IMR-90 (cell line): ENCODE data around the gene AMER2. TPM values are rescaled to one million over a fixed set of nuclear protein-coding genes. Genes with fewer than 3 reads are reported as not detected.

ENCODE experiments used
- ATAC-seq: fragments of 200-7000 bp; cut with Tn5 transposase; 2 replicates; pipeline ENCODE4 v1.9.1; 2020; ENCODE audit warnings: low read depth, mild to moderate bottlenecking, moderate library complexity
- BruUV-seq: library from RNA; stranded (reverse); fragments of 400-500 nt; replicated peaks from 2 replicates; lab custom pipeline; 2021; lab: Mats Ljungman, UMichigan
- CTCF ChIA-PET: fragments of 300-600 bp; formaldehyde crosslinking; extraction: SDS; loops from one replicate; lab custom pipeline; 2021; ENCODE audit warnings: antibody characterized with exemption; lab: Yijun Ruan, JAX
- POLR2A ChIA-PET: fragments of 300-600 bp; sonication (Branson Sonifier 250); formaldehyde crosslinking; loops from one replicate; lab custom pipeline; 2022; ENCODE audit warnings: antibody characterized with exemption; ENCODE audit not compliant: unreplicated experiment; lab: Charles Lee
- DNase-seq: peaks from one replicate; pipeline ENCODE4 v3.0.0; 2013
- H2AFZ ChIP-seq: replicated peaks from 2 replicates; pipeline ENCODE3; 2013; ENCODE audit warnings: low read length, mild to moderate bottlenecking; ENCODE audit not compliant: poor library complexity
- H2AK5ac ChIP-seq: 2 replicates; pipeline ENCODE4 v1.6.1; 2013; ENCODE audit warnings: low read depth, low read length, inconsistent platforms
- H2AK9ac ChIP-seq: replicated peaks from 2 replicates; pipeline ENCODE3; 2013; ENCODE audit warnings: mild to moderate bottlenecking, low read depth, low read length, moderate library complexity; ENCODE audit not compliant: poor library complexity
- H2BK120ac ChIP-seq: 2 replicates; pipeline ENCODE4 v1.6.1; 2013; ENCODE audit warnings: low read depth, low read length, inconsistent platforms
- H2BK15ac ChIP-seq: 3 replicates; pipeline ENCODE4 v1.6.1; 2013; ENCODE audit warnings: low read depth, low read length, inconsistent platforms
- H2BK20ac ChIP-seq: 2 replicates; pipeline ENCODE4 v1.6.1; 2013; ENCODE audit warnings: low read depth, mild to moderate bottlenecking, inconsistent platforms, low read length, moderate library complexity
- H2BK5ac ChIP-seq: 2 replicates; pipeline ENCODE4 v1.6.1; 2013; ENCODE audit warnings: mild to moderate bottlenecking, low read depth, low read length, inconsistent platforms; ENCODE audit not compliant: poor library complexity, severe bottlenecking
- H3K14ac ChIP-seq: replicated peaks from 2 replicates; pipeline ENCODE4 v1.6.1; 2013; ENCODE audit warnings: low read depth, low read length, inconsistent platforms
- H3K18ac ChIP-seq: 2 replicates; pipeline ENCODE4 v1.6.1; 2013; ENCODE audit warnings: low read depth, low read length, control low read depth
- H3K23ac ChIP-seq: 2 replicates; pipeline ENCODE4 v1.6.1; 2013; ENCODE audit warnings: low read depth, low read length, inconsistent platforms
- H3K27ac ChIP-seq: 2 replicates; pipeline ENCODE4 v1.5.1; 2013; ENCODE audit warnings: mild to moderate bottlenecking, control low read depth, low read length; ENCODE audit not compliant: insufficient read depth
- H3K27me3 ChIP-seq: 2 replicates; pipeline ENCODE4 v1.6.1; 2013; ENCODE audit warnings: low read length; ENCODE audit not compliant: control insufficient read depth, insufficient read depth
- H3K36me3 ChIP-seq: 2 replicates; pipeline ENCODE4 v1.6.1; 2013; ENCODE audit warnings: low read length, mixed read lengths; ENCODE audit not compliant: control insufficient read depth, insufficient read depth
- H3K4ac ChIP-seq: 2 replicates; pipeline ENCODE4 v1.6.1; 2013; ENCODE audit warnings: low read depth, low read length, inconsistent platforms
- H3K4me1 ChIP-seq: 2 replicates; pipeline ENCODE4 v1.6.1; 2013; ENCODE audit warnings: low read length, mixed read lengths; ENCODE audit not compliant: control insufficient read depth, insufficient read depth
- H3K4me2 ChIP-seq: 2 replicates; pipeline ENCODE4 v1.6.1; 2013; ENCODE audit warnings: low read depth, mild to moderate bottlenecking, control low read depth, low read length, moderate library complexity
- H3K4me3 ChIP-seq: 2 replicates; pipeline ENCODE4 v1.5.1; 2013; ENCODE audit warnings: low read depth, mild to moderate bottlenecking, control low read depth, low read length, moderate library complexity; ENCODE audit not compliant: insufficient read depth
- H3K56ac ChIP-seq: 2 replicates; pipeline ENCODE4 v1.6.1; 2013; ENCODE audit warnings: low read length, inconsistent platforms; ENCODE audit not compliant: insufficient read depth; ENCODE audit errors: extremely low read depth
- H3K79me1 ChIP-seq, 2 experiments: 2 replicates each; pipeline ENCODE4 v1.6.1; 2013; ENCODE audit warnings: low read length in 2 of 2, inconsistent platforms in 1 of 2, low read depth in 1 of 2
- H3K9ac ChIP-seq: 2 replicates; pipeline ENCODE4 v1.6.1; 2013; ENCODE audit warnings: low read depth, low read length, control low read depth
- H3K9me1 ChIP-seq: 2 replicates; pipeline ENCODE4 v1.6.1; 2013; ENCODE audit warnings: low read length, inconsistent platforms; ENCODE audit not compliant: insufficient read depth
- H3K9me3 ChIP-seq: 2 replicates; pipeline ENCODE4 v1.6.1; 2013; ENCODE audit warnings: low read length; ENCODE audit not compliant: control insufficient read depth, insufficient read depth
- H4K20me1 ChIP-seq: 2 replicates; pipeline ENCODE4 v1.6.1; 2013; ENCODE audit warnings: low read length, inconsistent platforms; ENCODE audit not compliant: insufficient read depth
- H4K5ac ChIP-seq: 2 replicates; pipeline ENCODE4 v1.6.1; 2013; ENCODE audit warnings: mild to moderate bottlenecking, low read depth, low read length, control low read depth
- H4K8ac ChIP-seq, 2 experiments: 2 replicates each; pipeline ENCODE4 v1.6.1; 2013; ENCODE audit warnings: low read depth in 2 of 2, low read length in 2 of 2, control low read depth in 1 of 2, inconsistent platforms in 1 of 2
- H4K91ac ChIP-seq: 2 replicates; pipeline ENCODE4 v1.6.1; 2013; ENCODE audit warnings: low read depth, low read length, inconsistent platforms; ENCODE audit not compliant: insufficient read depth
- BHLHE40 ChIP-seq: fragments of 150-350 bp; IDR thresholded peaks from 2 replicates; pipeline ENCODE4 v1.6.1; 2016; ENCODE audit warnings: mild to moderate bottlenecking, low read depth, low read length
- CEBPB ChIP-seq: IDR thresholded peaks from 2 replicates; pipeline ENCODE4 v1.6.1; 2012; ENCODE audit warnings: low read depth, low read length, improper control_type of control experiment
- CHD1 ChIP-seq: IDR thresholded peaks from 2 replicates; pipeline ENCODE4 v1.6.1; 2012; ENCODE audit warnings: low read depth, low read length, improper control_type of control experiment
- CTCF ChIP-seq: conservative IDR thresholded peaks from 2 replicates; pipeline ENCODE4 v1.5.1; 2012; ENCODE audit warnings: mild to moderate bottlenecking, low read depth, low read length, improper control_type of control experiment
- ELK1 ChIP-seq: fragments of 150-350 bp; IDR thresholded peaks from 2 replicates; pipeline ENCODE4 v1.6.1; 2016; ENCODE audit warnings: low read depth, mild to moderate bottlenecking, low read length, moderate library complexity, borderline replicate concordance
- FOS ChIP-seq: fragments of 150-350 bp; IDR thresholded peaks from 2 replicates; pipeline ENCODE4 v1.6.1; 2016; ENCODE audit warnings: low read depth, low read length
- MAFK ChIP-seq: IDR thresholded peaks from 2 replicates; pipeline ENCODE4 v1.6.1; 2012; ENCODE audit warnings: low read depth, low read length, improper control_type of control experiment
- MAZ ChIP-seq: IDR thresholded peaks from 2 replicates; pipeline ENCODE4 v1.6.1; 2012; ENCODE audit warnings: low read depth, mild to moderate bottlenecking, low read length, improper control_type of control experiment, moderate library complexity, borderline replicate concordance
- MXI1 ChIP-seq: IDR thresholded peaks from 2 replicates; pipeline ENCODE4 v1.6.1; 2012; ENCODE audit warnings: low read depth, mild to moderate bottlenecking, low read length, moderate library complexity, borderline replicate concordance
- NFE2L2 ChIP-seq: fragments of 150-350 bp; IDR thresholded peaks from 2 replicates; pipeline ENCODE4 v1.6.1; 2016; ENCODE audit warnings: low read depth, mild to moderate bottlenecking, low read length
- POLR2A ChIP-seq: IDR thresholded peaks from 2 replicates; pipeline ENCODE4 v1.6.1; 2012; ENCODE audit warnings: mild to moderate bottlenecking, low read depth, low read length
- RAD21 ChIP-seq: IDR thresholded peaks from 2 replicates; pipeline ENCODE4 v1.6.1; 2012; ENCODE audit warnings: low read length, improper control_type of control experiment
- RCOR1 ChIP-seq: IDR thresholded peaks from 2 replicates; pipeline ENCODE4 v1.6.1; 2012; ENCODE audit warnings: mild to moderate bottlenecking, low read length, improper control_type of control experiment; ENCODE audit not compliant: insufficient replicate concordance
- RFX5 ChIP-seq: IDR thresholded peaks from 2 replicates; pipeline ENCODE4 v1.8.0; 2012; ENCODE audit warnings: low read depth, mild to moderate bottlenecking, low read length, moderate library complexity
- SMC3 ChIP-seq: fragments of 150-350 bp; IDR thresholded peaks from 2 replicates; pipeline ENCODE4 v1.6.1; 2016; ENCODE audit warnings: low read depth, mild to moderate bottlenecking, antibody characterized with exemption, low read length, moderate library complexity
- USF2 ChIP-seq: fragments of 150-350 bp; IDR thresholded peaks from 2 replicates; pipeline ENCODE4 v1.6.1; 2017; ENCODE audit warnings: mild to moderate bottlenecking, antibody characterized with exemption, low read length, low read depth
- WGBS, 2 experiments: methylation state at CpG; one replicate each; pipeline versions ENCODE4 v1.1.5 to v1.1.7; 2013; ENCODE audit warnings: missing lambda C conversion rate in 2 of 2; ENCODE audit not compliant: insufficient read length in 1 of 2; ENCODE audit errors: extremely low coverage in 2 of 2; 5-methylcytosine and 5-hydroxymethylcytosine counted together
- dilution Hi-C: fragments of 300-500 bp; cut with HindIII; formaldehyde crosslinking; loops from one replicate; pipeline ENCODE4 v1.14.3; 2018; ENCODE audit warnings: low sequenced_read_pairs; ENCODE audit not compliant: unreplicated experiment
- in situ Hi-C: fragments of 300-500 bp; cut with MboI; formaldehyde crosslinking; loops from 3 replicates; pipeline ENCODE4 v1.14.3; 2019; ENCODE audit warnings: low sequenced_read_pairs, inconsistent platforms, mixed read lengths
- intact Hi-C: fragments of 100-400 bp; cut with micrococcal nuclease; formaldehyde crosslinking; loops from 2 replicates; pipeline ENCODE4 v1.10.0; 2022
- polyA plus RNA-seq, 3 experiments: library from polyadenylated mRNA; depleted of rRNA; stranded (reverse); fragments of >200 nt; gene quantifications; 2 replicates each; pipeline ENCODE4 v1.2.3, GENCODE V29; 2012; ENCODE audit warnings: low replicate concordance in 1 of 3
- total RNA-seq: library from RNA; depleted of rRNA; stranded (reverse); fragments of >200 nt; gene quantifications from 2 replicates; pipeline ENCODE4 v1.2.3, GENCODE V29; 2012

The AMER2 gene
- total and polyA plus RNA-seq, 2 of the 4 experiments (the other 2 are of a cell fraction), result not detected

- Histone ChIP-seq H3K36me3 (no peaks in the 10 kb centered on the region), H3K18ac (no peak overlapping the region), H2AFZ (no peak overlapping the region), H3K9me3 (no peaks in the 10 kb centered on the region; the same call in 1 of the 2 replicates), H3K23ac (no peak overlapping the region), H3K27ac (no peak overlapping the region), H2AK9ac (no peak overlapping the region), H3K4me2 (no peak overlapping the region), H3K56ac (no peak overlapping the region), H3K4me1 (no peaks in the 10 kb centered on the region; the same call in 1 of the 2 replicates), H3K9ac (no peak overlapping the region), H3K4ac (no peak overlapping the region), H4K5ac (no peak overlapping the region), H3K9me1 (no peaks in the 10 kb centered on the region), H3K14ac (no peak overlapping the region), H2BK120ac (no peak overlapping the region), H3K27me3 (peaks cover 48% of the 10 kb centered on the region), H2BK5ac (no peak overlapping the region), H3K4me3 (no peak overlapping the region), H4K8ac (no peak overlapping the region), H2BK20ac (no peak overlapping the region), H4K91ac (no peak overlapping the region), H4K20me1 (no peaks in the 10 kb centered on the region), H2AK5ac (no peak overlapping the region), H2BK15ac (no peak overlapping the region), H3K79me1 (no peaks in the 10 kb centered on the region)
- POLR2A ChIA-PET, result no interaction called here
- dilution Hi-C loops, result no loop called here
- CTCF ChIA-PET, result no interaction called here
- no peak for ATAC-seq
- DNase-seq, result no peak
- TF ChIP-seq BHLHE40, result no peak
- no peak for TF ChIP-seq SMC3
- no peak for TF ChIP-seq FOS
- no peak for TF ChIP-seq MXI1
- no peak for TF ChIP-seq ELK1
- TF ChIP-seq POLR2A, result no peak
- TF ChIP-seq MAZ, result no peak
- no peak for TF ChIP-seq CTCF
- TF ChIP-seq RAD21, result no peak
- TF ChIP-seq NFE2L2, result no peak
- TF ChIP-seq MAFK, result no peak
- TF ChIP-seq CEBPB, result no peak
- TF ChIP-seq CHD1, result no peak
- no peak for TF ChIP-seq USF2
- no peak for TF ChIP-seq RCOR1
- no peak for TF ChIP-seq RFX5
- intact Hi-C loops, result no loop called here
- BruUV-seq, result no TSS peak
- in situ Hi-C loops, result no loop called here
- WGBS, 2 experiments, result 75% methylated on average over 26 of the region's 37 CpGs; no CpG with 5 or more reads in 1 of the 2 experiments
Observed at GRCh38 chr13:25169951-25170553, 2.0 kb downstream of the AMER2 start.
